ENCODE data around the gene LRRC8B. TPM values are rescaled to one million over a fixed set of nuclear protein-coding genes. Genes with fewer than 3 reads are reported as not detected.

Gene LRRC8B
- total RNA-seq: 10 to 100 TPM; 12.1 to 24.0 TPM
- total RNA-seq: 26.8 to 28.9 reads per million in 2 donors

GRCh38 chr1:89524369-89525168, at the start of gene LRRC8B:
Gene LRRC8B, plus strand, starts transcription at chr1:89524829. Its CDS starts 57,822 bp downstream, at chr1:89582651.
- Mint-ChIP-seq H3K36me3 (ENCODE audit: low read depth) (peaks cover 5% of the 10 kb centered on the region), H3K4me3 (peak within 1 kb of the TSS; percentile 99), H3K27ac (peak within 1 kb of the TSS; percentile 95), H3K4me1 (peaks cover 24% of the 10 kb centered on the region), H3K27me3 (no peaks in the 10 kb centered on the region)
- ATAC-seq: peak; percentile 91
- no peaks in the 10 kb centered on the region for H3K9me3 ChIP-seq (ENCODE audit: control insufficient read depth, low read length, poor library complexity, severe bottlenecking)
- DNase-seq: peak; percentile 83 to 85 (median 84)

GRCh38 chr1:89475269-89475668, 49.4 kb upstream of the LRRC8B start:
- no peaks in the 10 kb centered on the region for H3K4me1 Mint-ChIP-seq

GRCh38 chr1:89476072-89476471, 48.6 kb upstream of the LRRC8B start:
- H3K9me3 ChIP-seq (ENCODE audit: control insufficient read depth, low read length, poor library complexity, severe bottlenecking): peaks cover 4% of the 10 kb centered on the region
- H3K27me3 Mint-ChIP-seq: peaks cover 3% of the 10 kb centered on the region
- DNase-seq: no peak
- H3K4me3 Mint-ChIP-seq: no peak overlapping the region
- no peak overlapping the region for H3K27ac Mint-ChIP-seq
- no peak for ATAC-seq
- no peaks in the 10 kb centered on the region for H3K36me3 Mint-ChIP-seq (ENCODE audit: low read depth)
- no peaks in the 10 kb centered on the region for H3K4me1 Mint-ChIP-seq

More at GRCh38 chr1:89475269-89475668, 49.4 kb upstream of the LRRC8B start:
- H3K9me3 ChIP-seq (ENCODE audit: control insufficient read depth, low read length, poor library complexity, severe bottlenecking): peaks cover 4% of the 10 kb centered on the region
- no peak for DNase-seq
- H3K4me3 Mint-ChIP-seq: no peak overlapping the region
- peaks cover 6% of the 10 kb centered on the region for H3K27me3 Mint-ChIP-seq
- ATAC-seq: no peak
- H3K36me3 Mint-ChIP-seq (ENCODE audit: low read depth): no peaks in the 10 kb centered on the region
- no peak overlapping the region for H3K27ac Mint-ChIP-seq

DNA sequence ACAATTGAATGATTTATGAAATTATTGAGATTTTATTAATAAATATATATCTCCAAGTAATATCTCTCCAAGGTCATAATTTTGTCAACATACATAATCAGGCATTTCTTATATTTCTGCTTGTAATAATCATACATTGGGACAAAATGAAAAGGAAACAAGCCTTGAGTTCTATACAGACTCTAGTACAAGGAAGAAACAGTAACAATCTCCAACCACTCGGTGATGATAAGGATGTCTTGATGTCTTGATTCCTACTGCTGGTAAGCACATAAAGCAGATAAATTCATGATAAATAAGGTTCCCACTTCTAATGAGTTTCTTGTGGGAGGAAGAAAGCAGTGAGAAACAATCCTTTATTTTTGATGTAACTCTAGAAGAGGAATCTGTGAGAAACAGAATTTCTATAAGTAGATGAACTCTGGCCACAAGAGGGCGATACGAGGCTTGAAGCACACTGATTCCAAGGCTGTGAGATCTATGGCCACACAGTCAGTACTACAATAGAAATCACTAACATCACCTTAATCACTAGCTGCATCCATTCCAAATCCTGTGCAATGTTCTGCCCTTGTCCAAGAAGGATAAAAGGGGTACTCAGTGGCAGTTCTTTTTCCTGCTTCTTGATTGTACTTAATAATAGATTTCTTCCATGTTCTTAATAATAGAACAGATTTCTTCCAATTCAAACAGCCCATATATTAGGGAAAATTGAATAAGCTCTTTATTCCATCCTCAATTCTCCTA, 41.4 kb upstream of the LRRC8B start:
- peak; percentile 92 for ATAC-seq
- no peak overlapping the region for H3K27ac Mint-ChIP-seq
- peaks cover 5% of the 10 kb centered on the region for H3K27me3 Mint-ChIP-seq

GRCh38 chr1:89483757-89484077, 40.9 kb upstream of the LRRC8B start:
- H3K9me3 ChIP-seq (ENCODE audit: control insufficient read depth, low read length, poor library complexity, severe bottlenecking): no peaks in the 10 kb centered on the region
- no peak for DNase-seq
- peaks cover 12% of the 10 kb centered on the region for H3K4me1 Mint-ChIP-seq
- H3K4me3 Mint-ChIP-seq: no peak overlapping the region
- peaks cover 5% of the 10 kb centered on the region for H3K27me3 Mint-ChIP-seq
- no peak overlapping the region for H3K27ac Mint-ChIP-seq
- H3K36me3 Mint-ChIP-seq (ENCODE audit: low read depth): no peaks in the 10 kb centered on the region
- no peak for ATAC-seq

More for the DNA sequence above, 41.4 kb upstream of the LRRC8B start:
- no peaks in the 10 kb centered on the region for H3K9me3 ChIP-seq (ENCODE audit: control insufficient read depth, low read length, poor library complexity, severe bottlenecking)
- Mint-ChIP-seq H3K36me3 (ENCODE audit: low read depth) (no peaks in the 10 kb centered on the region), H3K4me1 (peaks cover 8% of the 10 kb centered on the region), H3K4me3 (no peak overlapping the region)
- DNase-seq: peak; percentile 35 to 69 (median 46)

- Mint-ChIP-seq H3K27ac (no peak overlapping the region), H3K27me3 (peaks cover 5% of the 10 kb centered on the region), H3K4me1 (peaks cover 12% of the 10 kb centered on the region), H3K36me3 (ENCODE audit: low read depth) (no peaks in the 10 kb centered on the region), H3K4me3 (no peak overlapping the region)
- H3K9me3 ChIP-seq (ENCODE audit: control insufficient read depth, low read length, poor library complexity, severe bottlenecking): no peaks in the 10 kb centered on the region
- no peak for ATAC-seq
- DNase-seq: no peak
Measured at GRCh38 chr1:89484092-89485038, 40.3 kb upstream of the LRRC8B start.

DNA sequence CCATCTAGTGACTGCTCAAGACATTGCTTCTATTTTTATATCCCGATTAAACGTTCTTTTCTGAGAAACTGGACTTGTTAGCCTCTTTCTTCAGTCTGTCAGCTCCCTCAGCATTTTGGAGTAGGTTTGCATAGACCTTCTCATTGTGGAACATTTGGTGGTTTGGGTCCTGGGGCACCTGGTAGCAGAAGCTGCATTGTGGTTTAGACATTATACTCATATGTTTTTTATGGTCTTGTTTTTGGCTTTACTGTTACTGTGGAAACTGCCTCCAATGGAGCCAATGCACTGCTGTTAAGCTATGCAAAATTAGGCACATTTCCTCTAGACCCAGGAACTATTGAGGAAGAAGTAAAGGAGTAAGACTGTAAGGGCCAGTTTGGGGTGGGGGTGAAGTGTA, 36.7 kb upstream of the LRRC8B start:
- H3K4me1 Mint-ChIP-seq: peaks cover 12% of the 10 kb centered on the region
- peaks cover 15% of the 10 kb centered on the region for H3K27me3 Mint-ChIP-seq
- ATAC-seq: no peak
- H3K9me3 ChIP-seq (ENCODE audit: control insufficient read depth, low read length, poor library complexity, severe bottlenecking): no peaks in the 10 kb centered on the region
- no peak overlapping the region for H3K4me3 Mint-ChIP-seq
- no peaks in the 10 kb centered on the region for H3K36me3 Mint-ChIP-seq (ENCODE audit: low read depth)
- DNase-seq: no peak
- H3K27ac Mint-ChIP-seq: no peak overlapping the region

GRCh38 chr1:89489047-89489729, 35.4 kb upstream of the LRRC8B start:
- DNase-seq: no peak
- Mint-ChIP-seq H3K4me1 (peaks cover 7% of the 10 kb centered on the region), H3K36me3 (ENCODE audit: low read depth) (peaks cover 3% of the 10 kb centered on the region), H3K27ac (no peak overlapping the region), H3K4me3 (no peak overlapping the region), H3K27me3 (peaks cover 15% of the 10 kb centered on the region)
- H3K9me3 ChIP-seq (ENCODE audit: control insufficient read depth, low read length, poor library complexity, severe bottlenecking): no peaks in the 10 kb centered on the region
- ATAC-seq: no peak

GRCh38 chr1:89490389-89490788, 34.2 kb upstream of the LRRC8B start:
- no peak for DNase-seq
- Mint-ChIP-seq H3K27me3 (peaks cover 15% of the 10 kb centered on the region), H3K36me3 (ENCODE audit: low read depth) (peaks cover 3% of the 10 kb centered on the region), H3K4me1 (peaks cover 7% of the 10 kb centered on the region), H3K27ac (no peak overlapping the region), H3K4me3 (no peak overlapping the region)
- H3K9me3 ChIP-seq (ENCODE audit: control insufficient read depth, low read length, poor library complexity, severe bottlenecking): no peaks in the 10 kb centered on the region
- no peak for ATAC-seq

DNA sequence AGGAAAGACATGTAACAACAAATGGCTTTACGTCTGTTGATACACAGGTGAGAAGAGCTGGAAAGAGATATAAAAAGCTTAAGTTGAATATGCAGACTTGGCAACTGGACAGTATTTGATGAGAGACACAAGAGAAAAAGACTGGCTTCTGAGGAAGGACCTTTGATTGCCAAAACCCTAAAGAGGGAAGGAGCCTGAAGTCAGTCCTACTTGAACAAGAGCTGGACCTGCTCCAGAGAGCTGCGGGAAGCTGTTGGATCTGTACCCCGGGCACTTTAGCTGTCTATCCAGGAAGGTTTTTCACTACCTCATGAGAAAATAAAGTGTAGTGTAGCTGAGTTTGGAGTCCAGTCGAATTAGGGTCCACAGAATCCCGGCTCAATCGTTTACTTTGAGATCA, 25.3 kb upstream of the LRRC8B start:
- no peaks in the 10 kb centered on the region for H3K9me3 ChIP-seq (ENCODE audit: control insufficient read depth, low read length, poor library complexity, severe bottlenecking)
- Mint-ChIP-seq H3K27ac (no peak overlapping the region), H3K27me3 (peaks cover 10% of the 10 kb centered on the region), H3K36me3 (ENCODE audit: low read depth) (no peaks in the 10 kb centered on the region), H3K4me1 (no peaks in the 10 kb centered on the region), H3K4me3 (no peak overlapping the region)
- no peak for DNase-seq
- ATAC-seq: no peak

DNA sequence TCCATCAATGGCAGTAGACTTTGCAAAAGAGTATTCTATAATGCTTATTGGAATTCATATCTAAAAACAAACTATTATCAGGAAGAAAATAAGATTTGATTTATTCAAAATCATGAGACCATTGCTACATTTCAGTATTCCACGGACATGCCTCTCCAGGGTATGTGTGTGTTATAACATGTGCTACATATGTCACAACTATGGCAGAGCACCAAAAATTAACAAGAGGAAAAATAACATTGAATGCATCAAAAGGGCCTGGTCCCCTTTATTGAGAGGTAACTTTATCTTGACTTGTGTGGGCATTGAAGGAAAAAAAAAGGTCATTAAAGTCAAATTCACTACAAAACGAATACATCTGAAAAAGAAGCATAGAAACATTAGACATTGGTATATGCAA, 22.6 kb upstream of the LRRC8B start:
- H3K36me3 Mint-ChIP-seq (ENCODE audit: low read depth): no peaks in the 10 kb centered on the region
- no peak for ATAC-seq

GRCh38 chr1:89502895-89503294, 21.7 kb upstream of the LRRC8B start:
- Mint-ChIP-seq H3K27me3 (peaks cover 10% of the 10 kb centered on the region), H3K27ac (no peak overlapping the region), H3K4me3 (no peak overlapping the region), H3K36me3 (ENCODE audit: low read depth) (no peaks in the 10 kb centered on the region), H3K4me1 (no peaks in the 10 kb centered on the region)
- no peak for ATAC-seq
- DNase-seq: no peak
- no peaks in the 10 kb centered on the region for H3K9me3 ChIP-seq (ENCODE audit: control insufficient read depth, low read length, poor library complexity, severe bottlenecking)

More for the DNA sequence above, 22.6 kb upstream of the LRRC8B start:
- no peak overlapping the region for H3K4me3 Mint-ChIP-seq
- peaks cover 10% of the 10 kb centered on the region for H3K27me3 Mint-ChIP-seq
- no peak for DNase-seq
- H3K27ac Mint-ChIP-seq: no peak overlapping the region
- H3K9me3 ChIP-seq (ENCODE audit: control insufficient read depth, low read length, poor library complexity, severe bottlenecking): no peaks in the 10 kb centered on the region
- no peaks in the 10 kb centered on the region for H3K4me1 Mint-ChIP-seq

Data from T-helper 17 cell (primary cell).